ENCODE measurements around the gene CFAP97.
"Not testable (repeated sequence)": the region's sequence is repeated elsewhere in the genome, so short reads cannot be mapped to it uniquely, and the experiment has no call there.

Gene CFAP97

DNA sequence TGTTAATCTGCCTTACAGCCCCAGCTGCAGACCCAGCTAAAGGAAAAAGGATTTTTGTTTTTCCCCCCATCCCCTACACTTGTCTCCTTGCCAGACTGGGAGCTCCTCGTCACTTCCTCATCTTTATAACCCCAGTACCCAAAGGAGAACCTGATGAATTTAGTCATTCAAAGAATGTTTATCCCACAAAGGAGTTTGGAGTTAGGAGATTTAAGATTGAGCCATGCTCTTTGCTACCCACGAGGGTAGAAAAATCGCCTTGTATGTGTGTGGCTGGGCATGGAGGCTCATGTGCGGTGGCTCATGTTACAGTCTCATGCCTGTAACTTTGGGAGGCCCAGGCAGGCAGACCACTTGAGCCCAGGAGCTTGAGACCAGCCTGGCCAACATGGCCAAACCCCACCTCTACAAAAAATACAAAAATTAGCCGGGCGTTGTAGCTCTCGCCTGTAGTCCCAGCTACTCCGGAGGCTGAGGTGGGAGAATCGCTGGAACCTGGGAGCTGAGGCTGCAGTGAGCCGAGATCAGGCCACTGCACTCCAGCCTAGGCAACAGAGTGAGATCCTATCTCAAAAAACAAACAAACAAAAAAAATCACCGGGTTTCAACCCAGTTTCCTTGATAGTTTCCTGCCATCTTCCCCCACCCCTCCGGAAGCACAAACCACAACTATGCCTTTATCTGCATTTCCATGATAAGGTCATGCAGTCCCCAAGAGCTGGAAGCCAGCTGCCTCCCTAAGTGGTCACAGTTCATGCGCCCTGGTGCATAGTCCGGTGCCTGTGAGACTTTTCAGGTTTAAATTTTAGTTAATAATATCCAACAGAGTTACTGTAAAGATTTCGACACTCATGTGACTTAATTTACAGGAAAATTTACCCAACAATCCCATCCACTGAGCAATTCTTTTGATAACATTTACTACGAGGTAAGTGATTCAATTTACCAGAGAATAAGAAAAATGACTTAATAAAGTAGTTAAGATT lies 1.5 kb downstream of the CFAP97 start:
- DNase-seq (ENCODE audit: insufficient read length, low spot score) = no peak
- no peak for TF ChIP-seq POLR2A (IDR thresholded peaks at IDR 0.05; ENCODE audit: low read depth, low read length)
- no peak for FAIRE-seq

- not testable (repeated sequence) for FAIRE-seq; DNase-seq (ENCODE audit: insufficient read length, low spot score)
These were observed 5.6 kb downstream of the CFAP97 start for GRCh38 chr4:185198189-185198588.

GRCh38 chr4:185196437-185196836 lies 7.4 kb downstream of the CFAP97 start:
- DNase-seq (ENCODE audit: insufficient read length, low spot score) (no peak), FAIRE-seq (no peak)
- TF ChIP-seq POLR2A (IDR thresholded peaks at IDR 0.05; ENCODE audit: low read depth, low read length) = no peak

DNA sequence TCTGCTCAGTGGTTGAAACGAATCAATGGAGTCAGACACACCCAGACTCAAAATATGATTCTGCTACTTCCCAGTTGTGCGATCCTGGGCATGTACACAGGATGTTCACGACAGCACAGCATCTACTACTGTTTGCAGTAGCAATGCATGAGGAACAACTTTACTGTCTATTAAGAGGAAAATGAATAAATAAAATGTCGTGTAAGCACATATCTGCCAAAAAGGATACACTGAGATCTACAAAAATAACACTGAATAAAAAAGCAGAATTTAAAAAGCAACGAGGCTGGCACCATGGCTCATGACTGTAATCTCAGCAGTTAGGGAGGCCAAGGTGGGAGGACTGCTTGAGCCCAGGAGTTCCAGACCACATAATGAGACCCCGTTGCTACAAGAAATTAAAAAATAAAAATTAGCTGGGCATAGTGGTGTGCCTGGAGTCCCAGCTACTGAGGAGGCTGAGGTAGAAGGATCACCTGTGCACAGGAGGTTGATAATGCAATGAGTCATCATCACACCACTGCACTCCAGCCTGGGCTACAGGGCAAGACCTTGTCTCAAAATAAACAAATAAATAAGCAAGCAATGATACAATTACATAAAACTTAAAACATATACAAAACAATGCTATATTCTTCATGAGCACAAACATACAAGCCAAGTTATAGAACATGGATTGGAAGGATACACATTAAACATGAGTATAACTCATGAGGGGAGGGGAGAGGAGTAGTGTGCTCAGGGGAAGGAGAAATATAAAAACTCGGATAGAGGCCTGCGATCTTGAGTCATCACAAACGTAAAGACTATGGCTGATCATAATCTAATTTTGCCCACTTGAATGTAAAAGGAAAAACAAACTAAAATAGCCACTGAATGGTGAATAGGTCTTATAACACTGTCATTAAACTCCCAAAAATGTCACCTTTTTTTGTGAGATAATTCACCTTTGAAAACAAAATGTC lies 8.6 kb downstream of the CFAP97 start:
- FAIRE-seq (no peak), DNase-seq (ENCODE audit: insufficient read length, low spot score) (no peak)
- no peak for TF ChIP-seq POLR2A (IDR thresholded peaks at IDR 0.05; ENCODE audit: low read depth, low read length)

GRCh38 chr4:185192059-185192458 lies 11.7 kb downstream of the CFAP97 start:
- FAIRE-seq (no peak), DNase-seq (ENCODE audit: insufficient read length, low spot score) (no peak)
- no peak for TF ChIP-seq POLR2A (IDR thresholded peaks at IDR 0.05; ENCODE audit: low read depth, low read length)

GRCh38 chr4:185190306-185190856 lies 13.4 kb downstream of the CFAP97 start:
- TF ChIP-seq POLR2A (IDR thresholded peaks at IDR 0.05; ENCODE audit: low read depth, low read length) = no peak
- FAIRE-seq (no peak), DNase-seq (ENCODE audit: insufficient read length, low spot score) (no peak)

DNA sequence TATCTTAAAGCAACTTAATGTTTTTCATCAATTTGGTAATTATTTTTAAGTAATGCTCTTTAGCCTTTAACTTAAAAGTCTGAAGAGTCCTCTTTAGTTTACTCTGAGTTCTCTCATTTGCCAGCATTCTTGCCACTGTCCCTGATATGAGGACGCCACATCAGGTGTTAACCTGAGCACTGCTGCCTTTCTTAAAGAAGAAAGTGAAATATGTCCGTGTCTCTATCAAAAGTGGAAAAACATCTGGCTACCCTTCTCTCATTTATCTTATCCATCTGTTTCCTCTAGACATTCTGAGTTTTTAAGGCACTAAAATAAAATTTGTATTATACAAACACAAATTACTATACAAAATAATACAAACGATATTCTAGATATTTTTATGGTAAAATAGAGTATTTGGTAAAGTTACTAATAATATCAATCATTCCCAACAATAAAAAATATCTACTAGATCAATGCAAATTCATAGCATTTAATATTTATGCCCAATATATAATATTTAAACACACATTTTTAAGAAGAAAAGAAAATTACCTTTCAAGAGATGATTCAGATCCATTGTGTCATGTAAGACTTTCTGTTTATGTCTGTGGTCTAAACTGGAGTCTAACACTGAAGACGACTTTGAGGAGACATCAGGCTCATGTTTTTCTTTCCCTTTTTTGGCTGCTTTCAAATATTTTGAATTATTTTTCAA lies 14.0 kb downstream of the CFAP97 start:
- DNase-seq (ENCODE audit: insufficient read length, low spot score) (no peak), FAIRE-seq (no peak)
- TF ChIP-seq POLR2A (IDR thresholded peaks at IDR 0.05; ENCODE audit: low read depth, low read length) = no peak

- no peak for TF ChIP-seq POLR2A (IDR thresholded peaks at IDR 0.05; ENCODE audit: low read depth, low read length)
- DNase-seq (ENCODE audit: insufficient read length, low spot score) (no peak), FAIRE-seq (no peak)
These were observed 17.0 kb downstream of the CFAP97 start for GRCh38 chr4:185186769-185187168.

GRCh38 chr4:185183622-185184281 lies 20.0 kb downstream of the CFAP97 start:
- FAIRE-seq (no peak), DNase-seq (ENCODE audit: insufficient read length, low spot score) (peak; percentile 11)

GRCh38 chr4:185182239-185182638 lies 21.6 kb downstream of the CFAP97 start:
- no peak for TF ChIP-seq POLR2A (IDR thresholded peaks at IDR 0.05; ENCODE audit: low read depth, low read length)
- FAIRE-seq (no peak), DNase-seq (ENCODE audit: insufficient read length, low spot score) (no peak)

More at GRCh38 chr4:185183622-185184281, 20.0 kb downstream of the CFAP97 start:
- TF ChIP-seq POLR2A (IDR thresholded peaks at IDR 0.05; ENCODE audit: low read depth, low read length) = no peak

GRCh38 chr4:185179488-185179887 lies 24.3 kb downstream of the CFAP97 start:
- no peak for FAIRE-seq

GRCh38 chr4:185171373-185172071 lies 32.3 kb downstream of the CFAP97 start:
- no peak for TF ChIP-seq POLR2A (IDR thresholded peaks at IDR 0.05; ENCODE audit: low read depth, low read length)
- FAIRE-seq (no peak), DNase-seq (ENCODE audit: insufficient read length, low spot score) (no peak)

More at GRCh38 chr4:185179488-185179887, 24.3 kb downstream of the CFAP97 start:
- TF ChIP-seq POLR2A (IDR thresholded peaks at IDR 0.05; ENCODE audit: low read depth, low read length) = no peak
- no peak for DNase-seq (ENCODE audit: insufficient read length, low spot score)

Data from H54 (cell line).